Loucy (cell line): ENCODE measurements around the gene PPIF.

ENCODE experiments used
- CTCF ChIP-seq: fragments of 200-600 bp; sonication (generic); conservative IDR thresholded peaks from 2 replicates; pipeline ENCODE4 v1.5.1; 2014; ENCODE audit warnings: mild to moderate bottlenecking, antibody characterized with exemption, low read length
- EZH2phosphoT487 ChIP-seq: fragments of 200-600 bp; IDR thresholded peaks from 2 replicates; pipeline ENCODE4 v1.6.1; 2018; ENCODE audit warnings: antibody characterized with exemption, mild to moderate bottlenecking, moderate library complexity, borderline replicate concordance

GRCh38 chr10:79391231-79392019 lies 44.2 kb downstream of the PPIF start:
- TF ChIP-seq EZH2phosphoT487 (no peak), CTCF (no peak)
